ENCODE results near the gene LHFPL6.

Gene LHFPL6

DNA sequence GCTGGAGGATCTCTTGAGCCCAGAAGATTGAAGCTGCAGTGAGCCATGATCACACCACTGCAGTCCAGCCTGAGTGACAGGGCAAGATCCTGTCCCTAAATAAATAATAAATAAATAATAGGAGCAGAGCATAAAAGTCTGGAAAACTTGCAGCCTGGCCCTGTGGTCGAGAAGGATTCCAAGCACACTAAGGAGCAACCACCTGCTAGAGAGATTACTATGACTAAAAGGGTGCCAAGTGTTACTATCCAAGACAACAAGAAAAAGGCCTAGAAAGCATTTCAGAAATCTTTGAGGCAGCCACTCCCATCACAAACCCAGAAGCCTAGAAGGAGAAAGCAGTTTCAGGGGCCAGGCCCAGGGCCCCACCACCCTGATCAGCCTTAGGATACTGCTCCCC lies 46.1 kb downstream of the LHFPL6 start:
- no peak for DNase-seq (ENCODE audit: low spot score)

- DNase-seq (ENCODE audit: low spot score) = no peak
Measured at GRCh38 chr13:39554371-39554770, 48.6 kb downstream of the LHFPL6 start.

- DNase-seq (ENCODE audit: low spot score) = no peak
Measured at GRCh38 chr13:39552246-39552645, 50.7 kb downstream of the LHFPL6 start.

GRCh38 chr13:39550931-39551330 lies 52.1 kb downstream of the LHFPL6 start:
- no peak for DNase-seq (ENCODE audit: low spot score)

DNA sequence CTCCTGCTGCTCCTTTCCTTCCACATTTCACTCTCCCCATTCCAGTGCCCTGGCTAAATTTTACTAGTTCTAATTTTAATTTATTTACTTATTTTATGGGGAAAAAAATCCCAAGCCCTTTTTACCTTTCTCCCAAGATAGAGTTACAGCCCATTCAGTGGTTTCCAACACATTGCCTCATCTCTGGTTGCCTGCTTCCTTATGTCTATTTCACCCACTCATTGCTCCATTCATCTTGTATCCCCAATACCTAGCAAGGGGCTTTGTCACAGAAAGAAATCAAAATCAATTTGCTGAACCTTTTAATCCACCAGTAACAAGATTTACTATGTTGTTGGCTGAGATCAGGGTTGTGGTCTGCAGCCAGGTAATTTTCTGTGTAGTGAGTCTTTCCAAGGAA lies 55.9 kb downstream of the LHFPL6 start:
- DNase-seq (ENCODE audit: low spot score) = no peak

GRCh38 chr13:39542361-39542760 lies 60.6 kb downstream of the LHFPL6 start:
- no peak for DNase-seq (ENCODE audit: low spot score)

DNA sequence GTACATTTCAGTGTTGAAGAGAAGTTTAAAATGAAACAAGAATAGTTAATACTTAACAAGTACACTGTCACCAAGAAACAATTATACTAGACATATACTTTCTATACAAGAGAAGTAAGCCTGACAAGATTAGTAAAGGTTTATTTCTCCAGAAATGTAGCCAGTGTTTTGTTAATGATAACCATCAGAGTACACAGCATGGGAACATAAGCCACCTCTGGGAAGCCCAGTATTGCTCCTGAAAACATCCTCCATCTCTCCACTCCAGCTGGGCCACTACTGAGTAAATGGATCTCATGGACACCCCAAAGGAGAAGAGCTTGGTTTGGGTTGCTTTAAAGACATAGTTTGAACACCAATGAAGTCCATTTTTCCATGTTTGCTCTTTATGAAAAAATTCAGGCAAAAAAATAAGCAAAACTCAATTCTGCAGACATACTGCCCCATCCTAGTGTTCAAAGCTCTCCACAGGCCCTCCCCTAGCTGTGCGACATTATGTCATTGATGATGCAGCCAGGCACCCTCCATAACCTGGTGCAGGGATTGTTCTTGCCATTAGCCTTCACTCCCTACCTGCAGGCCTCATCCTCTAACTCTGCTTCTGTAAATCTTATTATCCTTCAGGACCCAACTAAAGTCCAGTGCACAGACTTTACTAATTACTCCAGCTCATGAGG lies 61.9 kb downstream of the LHFPL6 start:
- no peak for DNase-seq (ENCODE audit: low spot score)

- DNase-seq (ENCODE audit: low spot score) = no peak
Measured at GRCh38 chr13:39538816-39539790, 63.9 kb downstream of the LHFPL6 start.

- no peak for DNase-seq (ENCODE audit: low spot score)
Measured at GRCh38 chr13:39536906-39537305, 66.1 kb downstream of the LHFPL6 start.

DNA sequence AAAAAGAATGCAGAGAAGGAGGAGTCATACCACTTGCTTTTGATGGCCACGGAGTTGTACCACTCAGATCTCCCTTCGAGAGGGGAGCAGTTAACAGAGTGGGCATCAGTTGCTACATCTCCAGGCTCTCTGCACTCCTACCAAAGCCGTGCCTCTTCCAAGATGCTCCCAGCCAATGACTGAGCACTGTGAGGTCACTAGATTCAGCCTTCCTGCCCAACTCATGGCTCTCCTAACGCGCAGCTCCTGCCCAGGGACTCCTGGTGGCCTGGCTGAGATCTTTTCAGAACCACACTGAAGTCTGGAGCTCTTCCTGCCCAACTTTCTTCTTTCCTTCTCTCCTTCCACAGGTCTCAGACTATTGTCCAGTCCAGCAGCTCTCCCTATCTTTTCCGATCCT lies 66.7 kb downstream of the LHFPL6 start:
- DNase-seq (ENCODE audit: low spot score) = no peak

DNA sequence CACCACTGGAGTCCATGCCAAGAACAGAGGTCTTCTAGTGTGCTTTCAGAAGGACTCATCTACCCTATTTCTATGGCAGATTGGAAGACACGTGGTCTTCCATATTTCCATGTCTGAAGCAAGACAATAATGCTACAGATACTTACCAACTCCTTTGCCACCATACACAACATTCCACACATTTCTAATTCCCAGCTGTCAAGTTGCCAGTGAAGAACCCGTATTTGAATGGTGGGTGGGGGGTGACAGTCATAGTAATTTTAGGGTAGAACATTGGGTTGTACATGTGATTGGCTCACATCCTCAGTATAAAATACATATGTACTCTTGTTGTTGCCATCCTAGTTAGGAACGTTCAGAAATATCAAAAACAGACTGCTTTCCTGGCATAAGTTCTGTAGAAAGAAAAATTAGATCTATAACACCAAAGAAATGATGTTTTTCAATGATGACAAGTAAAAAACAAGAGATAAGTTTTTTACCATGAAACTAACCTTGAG lies 69.3 kb downstream of the LHFPL6 start:
- DNase-seq (ENCODE audit: low spot score) = no peak

GRCh38 chr13:39531646-39532045 lies 71.3 kb downstream of the LHFPL6 start:
- DNase-seq (ENCODE audit: low spot score) = no peak

DNA sequence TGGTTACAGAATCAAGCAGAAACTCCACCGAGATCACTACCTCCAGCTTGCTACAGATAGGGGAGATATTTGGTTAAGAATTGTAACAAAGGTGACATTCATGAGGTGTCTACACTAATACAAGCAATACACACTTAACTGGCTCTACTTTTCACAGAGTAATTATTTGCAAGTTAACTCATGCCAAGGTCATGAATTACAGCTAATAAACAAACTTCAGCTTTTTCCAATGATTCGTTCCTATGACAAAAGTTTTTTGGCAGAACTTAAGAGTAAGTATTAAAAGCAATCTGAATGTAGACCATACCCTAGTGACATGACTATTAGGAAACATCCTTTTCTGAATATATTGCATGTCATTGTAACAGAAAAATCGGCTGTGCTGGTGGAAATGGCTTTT lies 72.1 kb downstream of the LHFPL6 start:
- DNase-seq (ENCODE audit: low spot score) = no peak

- DNase-seq (ENCODE audit: low spot score) = no peak
Measured at GRCh38 chr13:39528661-39528980, 74.4 kb downstream of the LHFPL6 start.

GRCh38 chr13:39527961-39528660 lies 74.9 kb downstream of the LHFPL6 start:
- no peak for DNase-seq (ENCODE audit: low spot score)

- DNase-seq (ENCODE audit: low spot score) = no peak
Measured at GRCh38 chr13:39527301-39527700, 75.7 kb downstream of the LHFPL6 start.

DNA sequence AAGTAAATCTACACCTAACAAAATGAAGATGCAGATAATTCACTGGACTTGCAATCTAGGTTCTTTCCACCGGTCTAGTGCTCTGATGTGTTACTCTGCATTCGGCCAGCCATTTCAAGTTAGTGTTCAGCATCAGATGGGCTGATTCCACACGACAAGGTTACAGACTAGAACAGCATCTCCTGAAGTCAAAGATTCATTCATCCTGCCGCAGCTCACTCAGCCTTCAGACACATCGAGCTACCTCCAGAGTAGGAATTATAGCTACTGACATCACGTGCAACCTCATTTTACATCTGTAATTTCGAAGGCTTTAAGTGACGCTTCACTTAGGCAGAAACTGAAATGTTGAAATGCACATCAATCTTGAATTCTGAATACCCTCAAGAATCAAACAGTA lies 76.5 kb downstream of the LHFPL6 start:
- no peak for DNase-seq (ENCODE audit: low spot score)

DNA sequence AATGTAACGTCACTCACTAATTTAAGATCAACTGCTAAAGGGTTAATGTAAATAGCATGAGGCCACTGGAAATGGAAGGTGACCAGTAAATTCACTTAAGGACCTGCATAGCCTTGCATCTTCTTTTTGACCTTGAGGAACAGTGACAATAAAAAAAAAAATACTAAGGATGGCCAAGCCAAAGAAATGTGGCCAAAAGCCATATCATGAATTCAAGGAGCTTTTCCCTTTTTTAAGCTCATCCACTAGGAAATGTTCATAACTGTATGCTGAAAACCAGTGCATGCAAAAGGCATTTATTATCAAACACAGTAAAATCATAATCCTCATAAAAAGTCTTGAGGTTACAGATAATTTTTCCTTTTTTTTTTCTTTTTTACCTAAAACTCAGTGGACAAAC lies 77.5 kb downstream of the LHFPL6 start:
- DNase-seq (ENCODE audit: low spot score) = no peak

DNA sequence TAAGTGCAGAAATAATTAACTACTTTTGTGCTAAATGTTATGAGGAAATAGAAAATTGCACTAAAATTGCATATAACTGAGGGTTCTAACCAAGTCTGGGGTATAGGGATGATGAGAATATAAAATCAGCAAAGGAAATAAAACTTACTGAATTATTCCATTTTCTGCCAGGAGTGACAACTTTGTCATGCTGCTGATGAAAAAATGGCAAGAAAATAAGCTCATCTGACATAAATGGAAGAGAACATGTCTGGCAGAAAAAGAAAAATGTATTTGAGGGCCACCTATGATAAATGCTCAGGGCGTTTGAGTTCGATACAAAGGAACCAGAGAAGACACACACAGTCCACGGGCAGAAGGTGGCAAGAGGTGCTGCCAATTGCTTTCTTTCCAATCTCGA lies 78.2 kb downstream of the LHFPL6 start:
- no peak for DNase-seq (ENCODE audit: low spot score)

GRCh38 chr13:39522329-39522728 lies 80.7 kb downstream of the LHFPL6 start:
- no peak for DNase-seq (ENCODE audit: low spot score)

GRCh38 chr13:39521701-39522100 lies 81.3 kb downstream of the LHFPL6 start:
- no peak for DNase-seq (ENCODE audit: low spot score)

- peak; percentile 22 for DNase-seq (ENCODE audit: low spot score)
Measured at GRCh38 chr13:39516096-39516495, 86.9 kb downstream of the LHFPL6 start.
